ENCODE measurements around the gene TMEM184C.
A peak's percentile ranks its signal among the peaks of the same experiment; 100 is the strongest.

The TMEM184C gene

DNA sequence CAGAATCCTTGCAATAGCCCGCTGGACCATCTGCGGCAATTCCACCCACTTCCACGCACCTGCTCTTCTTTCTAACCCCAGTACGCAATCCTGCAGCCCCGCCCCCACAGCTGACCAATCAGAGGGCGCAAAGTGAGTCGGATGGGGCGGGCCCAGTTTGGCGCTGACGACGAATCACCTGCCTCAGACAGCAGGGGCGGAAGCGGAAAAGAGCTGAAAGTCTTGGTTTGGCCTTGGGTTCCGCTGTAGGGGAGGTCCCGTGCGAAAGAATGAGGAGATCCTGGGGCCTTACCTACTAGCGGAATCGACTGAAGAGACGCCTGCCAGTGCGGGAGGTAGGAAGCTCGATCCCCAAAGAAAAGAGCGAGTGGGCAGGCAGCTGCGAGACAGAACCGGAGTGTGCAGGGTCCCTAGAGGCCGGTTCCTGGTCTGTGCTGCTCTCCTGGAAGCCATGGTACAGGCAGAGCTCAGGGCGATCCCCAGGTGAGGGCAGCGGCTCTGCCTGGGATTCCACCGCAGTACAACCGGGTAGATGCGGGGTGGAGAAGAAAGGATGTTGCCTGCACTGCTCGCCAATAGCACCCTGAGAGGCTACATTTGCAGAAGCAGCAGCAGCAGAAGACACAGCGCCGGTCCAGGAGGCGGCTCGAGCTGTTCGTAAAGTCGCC is at the start of gene TMEM184C:
TSS of gene TMEM184C (plus strand) at position 225 of the 668 bp plus-strand sequence. CDS start 560 bp downstream, outside the sequence.
- peak; percentile 92 to 98 for DNase-seq

DNA sequence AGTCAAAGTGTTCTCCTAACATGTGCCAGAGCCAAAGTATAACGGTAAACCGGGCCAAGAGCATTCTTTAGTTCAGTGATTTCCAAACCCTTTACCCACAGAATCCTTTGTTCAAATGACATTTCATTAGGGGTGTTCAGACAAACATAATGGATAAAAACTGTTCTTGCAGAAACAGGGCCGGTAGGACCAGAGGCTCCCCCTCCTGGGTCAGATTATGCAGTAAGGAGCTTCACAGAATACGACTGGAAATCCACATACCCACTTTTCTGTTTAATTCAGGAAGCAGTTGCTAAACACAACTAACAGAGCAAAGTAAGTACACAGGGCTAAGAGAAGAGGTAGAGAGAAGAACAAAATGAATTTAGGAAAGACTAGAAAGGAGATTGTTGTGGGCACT is 46.6 kb upstream of the TMEM184C start:
- no peak for DNase-seq

DNA sequence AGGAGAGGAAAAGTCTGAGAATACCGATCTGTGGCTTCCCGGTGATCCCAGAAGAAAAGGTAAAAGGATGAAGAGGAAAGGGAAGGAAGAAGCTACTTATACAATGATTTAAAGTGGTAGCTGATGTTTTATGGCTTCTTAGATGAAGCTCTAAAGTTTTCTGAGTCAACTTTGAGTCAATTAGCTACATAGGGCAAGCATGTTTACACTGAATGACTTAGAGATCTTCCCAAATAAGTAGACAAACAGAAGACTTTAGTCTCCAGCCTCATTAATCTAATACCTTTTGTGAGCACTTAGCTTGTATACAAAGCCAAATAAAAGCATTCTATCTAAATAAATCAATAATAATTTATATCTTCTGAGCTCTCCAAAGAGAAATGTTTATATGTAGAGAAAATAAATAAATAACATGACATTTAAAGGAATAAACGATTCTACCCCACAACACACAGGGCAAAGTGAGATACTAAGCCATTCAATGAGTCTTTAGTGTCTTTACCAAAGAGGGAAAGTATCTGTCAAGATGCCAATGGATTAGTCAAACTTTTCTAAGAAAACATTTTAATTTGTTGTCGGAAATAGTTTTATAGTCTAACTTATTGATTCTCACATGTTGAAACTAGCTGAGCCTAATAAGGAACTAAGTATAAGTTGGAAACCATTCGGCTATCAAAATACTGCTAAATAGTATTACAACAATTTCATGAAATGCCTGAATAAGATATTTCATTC is 46.0 kb upstream of the TMEM184C start:
- no peak for DNase-seq

- no peak for DNase-seq
Observed at GRCh38 chr4:147576084-147576483, 41.1 kb upstream of the TMEM184C start.

GRCh38 chr4:147578051-147578476 is 39.1 kb upstream of the TMEM184C start:
- DNase-seq: no peak

- no peak for DNase-seq
Observed at GRCh38 chr4:147578593-147578992, 38.6 kb upstream of the TMEM184C start.

DNA sequence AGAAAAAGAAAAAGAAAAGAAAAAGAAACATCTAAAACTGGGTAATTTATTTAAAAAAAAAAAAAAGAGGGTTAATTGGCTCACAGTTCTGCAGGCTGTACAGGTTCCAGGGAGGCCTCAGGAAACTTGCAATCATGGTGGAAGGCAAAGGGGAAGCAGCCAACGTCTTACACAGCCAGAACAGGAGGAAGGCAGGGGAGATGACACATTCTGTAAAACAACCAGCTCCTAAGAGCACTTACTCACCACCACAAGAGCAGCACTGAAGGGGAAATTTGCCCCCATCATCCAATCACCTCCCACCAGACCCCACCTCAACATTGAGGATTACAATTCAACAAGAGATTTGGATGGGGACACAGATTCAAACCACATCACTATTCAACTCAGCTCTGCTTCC is 36.8 kb upstream of the TMEM184C start:
- DNase-seq: no peak

GRCh38 chr4:147581606-147582350 is 35.4 kb upstream of the TMEM184C start:
- DNase-seq: no peak

- DNase-seq: peak in 1 of 2 donors; percentile 13
Observed at GRCh38 chr4:147582386-147583060, 34.7 kb upstream of the TMEM184C start.

DNA sequence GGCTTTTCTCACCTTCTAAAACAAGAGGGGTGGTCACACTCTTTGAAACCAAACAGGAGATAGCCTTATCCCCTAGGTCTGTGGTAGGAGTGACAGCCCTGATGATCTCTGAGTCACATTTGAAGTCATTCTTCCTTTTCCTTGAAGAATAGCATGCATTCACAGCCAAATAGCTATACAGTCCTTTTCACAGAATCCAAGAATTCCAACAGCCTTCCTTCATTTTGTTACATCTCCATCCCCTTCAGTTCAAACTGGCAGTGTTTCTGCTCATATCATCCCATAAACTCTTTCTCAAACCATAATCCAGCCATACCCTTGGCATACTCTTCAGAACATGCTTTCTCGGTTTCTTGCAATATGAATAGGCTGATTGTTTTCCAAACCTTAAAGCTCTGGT is 33.3 kb upstream of the TMEM184C start:
- DNase-seq: no peak

DNA sequence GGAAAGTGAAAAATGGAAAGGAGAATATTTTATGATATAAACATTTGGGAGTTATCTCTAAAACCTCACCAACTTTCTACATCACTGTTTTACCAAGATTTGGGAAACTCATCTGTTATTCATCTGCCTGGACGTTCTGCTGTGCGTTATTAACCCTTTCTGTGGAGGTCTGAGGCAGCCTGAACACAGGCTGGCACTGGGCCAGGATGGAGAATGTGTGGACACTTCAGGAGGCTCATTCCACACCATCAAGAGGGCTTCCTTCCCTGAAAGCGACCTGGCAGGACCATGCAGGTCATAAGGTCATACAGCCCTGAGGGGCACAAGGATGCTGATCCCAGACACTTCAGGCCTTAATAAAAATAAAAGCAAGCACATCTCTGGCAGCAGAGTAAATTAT is 31.2 kb upstream of the TMEM184C start:
- DNase-seq: no peak

- DNase-seq: no peak
Observed at GRCh38 chr4:147586637-147587036, 30.6 kb upstream of the TMEM184C start.

- no peak for DNase-seq
Observed at GRCh38 chr4:147587041-147587440, 30.2 kb upstream of the TMEM184C start.

- DNase-seq: no peak
Observed at GRCh38 chr4:147589586-147589985, 27.6 kb upstream of the TMEM184C start.

DNA sequence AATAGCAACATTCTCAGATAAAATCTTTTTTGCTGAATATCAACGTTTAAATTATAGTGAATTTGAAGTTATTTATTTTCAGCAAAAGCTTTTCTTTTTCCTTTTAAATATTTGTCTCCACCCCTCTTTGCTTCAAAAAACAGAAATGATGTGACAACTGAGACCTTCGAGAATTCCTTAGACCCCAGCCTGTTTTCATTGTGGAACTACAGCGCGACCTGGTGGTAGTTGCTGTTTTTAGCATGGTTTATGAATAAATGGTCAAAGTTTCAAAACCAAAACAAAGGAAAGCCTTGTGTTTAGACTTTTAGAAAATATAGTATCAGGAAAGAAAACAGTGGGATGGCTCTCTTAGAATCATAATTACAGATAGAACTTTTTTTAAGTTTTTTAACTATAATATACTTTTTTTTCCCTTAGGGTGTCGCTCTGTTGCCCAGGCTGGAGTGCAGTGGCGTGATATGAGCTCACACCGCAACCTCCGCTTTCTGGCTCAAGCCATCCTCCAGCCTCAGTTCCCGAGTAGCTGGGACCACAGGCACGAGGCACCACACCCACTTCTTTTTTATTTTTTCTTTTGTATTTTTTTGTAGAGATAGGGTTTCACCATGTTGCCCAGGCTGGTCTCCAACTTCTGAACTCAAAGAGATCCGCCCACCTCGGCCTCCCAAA is 26.8 kb upstream of the TMEM184C start:
- peak; percentile 13 to 70 for DNase-seq

- no peak for DNase-seq
Observed at GRCh38 chr4:147591106-147591505, 26.1 kb upstream of the TMEM184C start.

GRCh38 chr4:147594107-147594506 is 23.1 kb upstream of the TMEM184C start:
- no peak for DNase-seq

DNA sequence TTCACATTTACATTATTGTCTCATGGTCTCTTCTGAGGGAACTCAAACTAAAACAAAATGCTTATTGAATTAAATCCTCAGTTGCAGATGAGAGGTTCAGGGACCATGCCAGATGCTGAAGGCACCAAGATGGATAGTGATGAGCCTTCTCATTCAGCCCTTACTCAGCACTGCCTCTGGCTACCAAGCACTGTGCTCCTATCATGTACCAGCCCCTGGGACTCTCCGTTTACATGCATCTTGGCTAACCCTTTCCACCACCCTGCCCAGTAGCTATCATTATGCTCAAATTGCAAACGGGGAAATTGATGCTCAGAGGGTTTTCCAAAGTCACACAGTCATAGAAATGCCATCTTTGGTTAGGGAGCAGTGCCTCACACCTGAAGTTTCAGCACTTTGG is 22.6 kb upstream of the TMEM184C start:
- DNase-seq: no peak

- no peak for DNase-seq
Observed at GRCh38 chr4:147596377-147596776, 20.8 kb upstream of the TMEM184C start.

DNA sequence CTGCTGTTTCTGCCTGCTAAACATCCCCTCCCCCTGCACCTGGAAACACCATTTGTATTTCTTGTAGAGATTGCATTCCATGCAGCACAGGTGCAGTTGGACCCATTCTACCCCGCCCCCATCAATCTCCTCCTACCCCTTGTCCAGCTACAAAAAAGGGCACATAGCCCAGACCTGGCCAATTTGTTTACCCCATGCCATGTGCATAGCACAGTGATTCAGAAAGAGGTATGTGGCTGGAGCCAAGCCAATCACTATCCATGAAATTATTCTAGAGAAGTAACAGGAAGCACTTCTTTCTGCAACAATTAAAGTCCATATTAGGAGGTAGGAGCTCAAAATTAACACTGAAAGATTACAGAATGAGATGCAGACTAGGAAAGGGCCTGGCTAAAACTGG is 20.2 kb upstream of the TMEM184C start:
- DNase-seq: no peak

- no peak for DNase-seq
Observed at GRCh38 chr4:147597561-147597960, 19.6 kb upstream of the TMEM184C start.

DNA sequence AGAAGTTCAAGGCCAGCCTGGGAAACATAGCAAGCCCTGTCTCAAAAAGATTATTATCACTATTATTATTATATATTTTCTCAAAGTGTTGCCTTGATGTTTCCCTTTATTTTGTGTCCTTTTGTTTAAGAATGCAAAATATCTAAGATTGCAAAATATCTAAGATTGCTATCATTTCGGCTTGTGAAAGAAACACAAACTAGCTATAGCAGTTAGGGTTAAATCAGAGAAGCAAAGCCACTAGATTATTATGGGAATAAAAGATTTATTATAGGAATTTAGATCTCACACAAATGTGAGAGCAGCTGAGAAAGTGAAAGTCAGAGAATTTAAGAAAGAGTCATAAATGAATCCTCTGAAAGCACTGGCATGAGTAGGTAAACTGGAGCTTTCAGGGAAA is 18.0 kb upstream of the TMEM184C start:
- no peak for DNase-seq

- no peak for DNase-seq
Observed at GRCh38 chr4:147599769-147600168, 17.4 kb upstream of the TMEM184C start.
